Activated CD4-positive, alpha-beta T cell treated with anti-CD3 and anti-CD28 coated beads for 36 hours (primary cell): Measurements from ENCODE around the gene AHI1. TPM values are rescaled to one million over a fixed set of nuclear protein-coding genes. Genes with fewer than 3 reads are reported as not detected.

Source experiments
- ATAC-seq: fragments of 200-7000 bp; cut with Tn5 transposase; one replicate; pipeline ENCODE4 v1.10.0; 2021; ENCODE audit warnings: mild to moderate bottlenecking, moderate library complexity
- CTCF ChIA-PET: fragments of 350-600 bp; sonication (Branson Sonifier 250); formaldehyde crosslinking; loops from one replicate; lab custom pipeline; 2021; ENCODE audit warnings: antibody characterized with exemption; lab: Charles Lee
- POLR2A ChIA-PET: fragments of 350-600 bp; sonication (Branson Sonifier 250); formaldehyde crosslinking; loops from one replicate; lab custom pipeline; 2021; ENCODE audit warnings: antibody characterized with exemption, inconsistent platforms; lab: Charles Lee
- DNase-seq: peaks from one replicate; pipeline ENCODE4 v3.0.0-alpha.2; 2020
- H3K27ac Mint-ChIP-seq: one replicate; pipeline ENCODE4 v1.8.0; 2021; ENCODE audit warnings: mixed read lengths
- H3K27me3 Mint-ChIP-seq: one replicate; pipeline ENCODE4 v1.8.0; 2021; ENCODE audit warnings: mixed read lengths
- H3K36me3 Mint-ChIP-seq: one replicate; pipeline ENCODE4 v1.8.0; 2021; ENCODE audit warnings: low read depth, mixed read lengths
- H3K4me1 Mint-ChIP-seq: one replicate; pipeline ENCODE4 v1.8.0; 2021; ENCODE audit warnings: mixed read lengths
- H3K4me3 Mint-ChIP-seq: one replicate; pipeline ENCODE4 v1.8.0; 2021; ENCODE audit warnings: mild to moderate bottlenecking, moderate library complexity, mixed read lengths
- H3K9me3 Mint-ChIP-seq: one replicate; pipeline ENCODE4 v1.8.0; 2021; ENCODE audit warnings: low read depth, mixed read lengths
- intact Hi-C, 2 experiments: fragments of 100-400 bp; cut with DNase I in 1 of 2; cut with micrococcal nuclease in 1 of 2; formaldehyde crosslinking; loops; one replicate each; pipeline versions ENCODE4 v1.14.2 to v1.15.1; 2022 to 2024; cut with DNase I, micrococcal nuclease
- microRNA-seq: library from miRNA; unstranded; fragments of <30 nt; microRNA quantifications from one replicate; pipeline ENCODE4 v1.2.0, GENCODE V29; 2021; ENCODE audit warnings: borderline replicate concordance
- total RNA-seq, 2 experiments: library from RNA; stranded (reverse); gene quantifications; one replicate each; pipeline ENCODE4 v1.2.3, GENCODE V29; 2021

Gene AHI1
- total RNA-seq, 2 experiments from 2014 or later: 35.6 to 36.0 TPM

GRCh38 chr6:135240711-135241110, 256.8 kb downstream of the AHI1 start:
- no peak for ATAC-seq
- POLR2A ChIA-PET: no interaction called here
- Mint-ChIP-seq H3K9me3 (no peaks in the 10 kb centered on the region), H3K27ac (no peak overlapping the region), H3K4me1 (peaks cover 5% of the 10 kb centered on the region), H3K4me3 (no peak overlapping the region), H3K36me3 (no peaks in the 10 kb centered on the region), H3K27me3 (no peaks in the 10 kb centered on the region)
- CTCF ChIA-PET: interaction anchor here (1.4 kb wide), 1 partner anchor 17 kb away, joined by 3 read pairs; no protein-coding TSS in a partner anchor
- no peak for DNase-seq
- intact Hi-C loops: no loop called here

- POLR2A ChIA-PET: no interaction called here
- DNase-seq: peak; percentile 12
- no peaks in the 10 kb centered on the region for H3K27me3 Mint-ChIP-seq
- peak; percentile 36 for ATAC-seq
- CTCF ChIA-PET: interaction anchor here (0.6 to 1.1 kb wide), 4 partner anchors 257 to 1080 kb away, joined by 3 read pairs; no protein-coding TSS in a partner anchor
- H3K27ac Mint-ChIP-seq: no peak overlapping the region
- intact Hi-C loops: no loop called here
- H3K9me3 Mint-ChIP-seq: no peaks in the 10 kb centered on the region
- H3K4me1 Mint-ChIP-seq: peaks cover 11% of the 10 kb centered on the region
- no peaks in the 10 kb centered on the region for H3K36me3 Mint-ChIP-seq
- H3K4me3 Mint-ChIP-seq: no peak overlapping the region
Observed at GRCh38 chr6:135236732-135237131, 260.8 kb downstream of the AHI1 start.

- peaks cover 15% of the 10 kb centered on the region for H3K4me1 Mint-ChIP-seq
- POLR2A ChIA-PET: no interaction called here
- no peak overlapping the region for H3K4me3 Mint-ChIP-seq
- no peak overlapping the region for H3K27ac Mint-ChIP-seq
- CTCF ChIA-PET: interaction anchor here (0.6 kb wide), 2 partner anchors 256 to 1079 kb away, joined by 3 read pairs; no protein-coding TSS in a partner anchor
- H3K36me3 Mint-ChIP-seq: no peaks in the 10 kb centered on the region
- H3K27me3 Mint-ChIP-seq: no peaks in the 10 kb centered on the region
- ATAC-seq (no peak), DNase-seq (no peak)
- intact Hi-C loops: no loop called here
- H3K9me3 Mint-ChIP-seq: no peaks in the 10 kb centered on the region
Observed at GRCh38 chr6:135236319-135236718, 261.2 kb downstream of the AHI1 start.

GRCh38 chr6:135235716-135236115, 261.8 kb downstream of the AHI1 start:
- ChIA-PET POLR2A (no interaction called here), CTCF (interaction anchor here (1.1 kb wide), 1 partner anchor 23 kb away, joined by 3 read pairs; no protein-coding TSS in a partner anchor)
- H3K27me3 Mint-ChIP-seq: no peaks in the 10 kb centered on the region
- intact Hi-C loops: no loop called here
- H3K27ac Mint-ChIP-seq: no peak overlapping the region
- H3K4me1 Mint-ChIP-seq: peaks cover 18% of the 10 kb centered on the region
- no peak overlapping the region for H3K4me3 Mint-ChIP-seq
- DNase-seq: no peak
- no peaks in the 10 kb centered on the region for H3K9me3 Mint-ChIP-seq
- no peaks in the 10 kb centered on the region for H3K36me3 Mint-ChIP-seq
- ATAC-seq: no peak

GRCh38 chr6:135234492-135234780, 263.1 kb downstream of the AHI1 start:
- H3K4me1 Mint-ChIP-seq: peaks cover 18% of the 10 kb centered on the region
- intact Hi-C loops: no loop called here
- no peak for DNase-seq
- CTCF ChIA-PET: interaction anchor here (0.6 to 1.1 kb wide), 3 partner anchors 24 to 78 kb away, joined by 3 to 4 read pairs (median 3); no protein-coding TSS in a partner anchor
- POLR2A ChIA-PET: interaction anchor here (0.6 kb wide), 2 partner anchors 189 to 1097 kb away, joined by 3 read pairs; no protein-coding TSS in a partner anchor
- H3K4me3 Mint-ChIP-seq: no peak overlapping the region
- ATAC-seq: no peak
- H3K27ac Mint-ChIP-seq: no peak overlapping the region
- H3K9me3 Mint-ChIP-seq: no peaks in the 10 kb centered on the region
- no peaks in the 10 kb centered on the region for H3K27me3 Mint-ChIP-seq
- no peaks in the 10 kb centered on the region for H3K36me3 Mint-ChIP-seq

GRCh38 chr6:135233686-135234491, 263.7 kb downstream of the AHI1 start:
- H3K4me1 Mint-ChIP-seq: peaks cover 18% of the 10 kb centered on the region
- ChIA-PET CTCF (interaction anchor here (1.0 kb wide), 1 partner anchor 77 kb away, joined by 3 read pairs; no protein-coding TSS in a partner anchor), POLR2A (interaction anchor here (0.6 kb wide), 1 partner anchor 189 kb away, joined by 3 read pairs; no protein-coding TSS in a partner anchor)
- no peak for DNase-seq
- H3K36me3 Mint-ChIP-seq: no peaks in the 10 kb centered on the region
- no peaks in the 10 kb centered on the region for H3K9me3 Mint-ChIP-seq
- H3K27me3 Mint-ChIP-seq: no peaks in the 10 kb centered on the region
- ATAC-seq: peak; percentile 24
- no peak overlapping the region for H3K27ac Mint-ChIP-seq
- intact Hi-C loops: no loop called here
- H3K4me3 Mint-ChIP-seq: no peak overlapping the region

Small RNA genes within 50 kb of the gene (microRNA-seq; reads per million reads assigned to microRNA genes)
- gene MIR548A2: not detected
